GM18517 (cell line): ENCODE measurements around the gene ICAM5.

Experiments used
- ATAC-seq: cut with Tn5 transposase; IDR thresholded peaks from one replicate; pipeline ENCODE4 v1.9.1; 2021; ENCODE audit warnings: mild to moderate bottlenecking, moderate library complexity; ENCODE audit not compliant: unreplicated experiment

Gene ICAM5

GRCh38 chr19:10290357-10290875 lies 664 bp downstream of the ICAM5 start:
- no peak for ATAC-seq

GRCh38 chr19:10290876-10291553 lies 1.3 kb downstream of the ICAM5 start:
- ATAC-seq: no peak

- no peak for ATAC-seq
These were observed 1.9 kb downstream of the ICAM5 start for GRCh38 chr19:10291554-10292205.

GRCh38 chr19:10292206-10292788 lies 2.5 kb downstream of the ICAM5 start:
- peak; percentile 39 for ATAC-seq

- ATAC-seq: no peak
These were observed 3.3 kb downstream of the ICAM5 start for GRCh38 chr19:10292789-10293636.

GRCh38 chr19:10293637-10294367 lies 4.0 kb downstream of the ICAM5 start:
- ATAC-seq: no peak

- ATAC-seq: no peak
These were observed 4.6 kb downstream of the ICAM5 start for GRCh38 chr19:10294368-10294697.

GRCh38 chr19:10295305-10295846 lies 5.6 kb downstream of the ICAM5 start:
- no peak for ATAC-seq

GRCh38 chr19:10295847-10296591 lies 6.3 kb downstream of the ICAM5 start:
- no peak for ATAC-seq

GRCh38 chr19:10299545-10300458 lies 10.1 kb downstream of the ICAM5 start:
- ATAC-seq: no peak

- no peak for ATAC-seq
These were observed 15.5 kb downstream of the ICAM5 start for GRCh38 chr19:10305139-10305806.

GRCh38 chr19:10306327-10306726 lies 16.6 kb downstream of the ICAM5 start:
- no peak for ATAC-seq

- no peak for ATAC-seq
These were observed 19.7 kb downstream of the ICAM5 start, which contains the start of gene ZGLP1 for GRCh38 chr19:10309423-10309822. TSS of gene ZGLP1 (minus strand) at chr19:10309815.

- no peak for ATAC-seq
These were observed 25.8 kb downstream of the ICAM5 start, which contains the start of gene FDX2 for GRCh38 chr19:10315335-10316214. TSS of gene FDX2 (minus strand) at chr19:10316015. CDS start at chr19:10315996, 19 bp downstream.

GRCh38 chr19:10316229-10317044 lies 26.7 kb downstream of the ICAM5 start:
- ATAC-seq: no peak
